NCI-H146 treated with DMSO at 0.1 percent for 48 hours (cell line): ENCODE data around the gene DOK3.

Experiments used
- DNase-seq: peaks from one replicate; lab custom pipeline; 2025; ENCODE audit not compliant: unreplicated experiment; lab: John Stamatoyannopoulos, UW

DOK3 gene

GRCh38 chr5:177452688-177453638 is 56.7 kb downstream of the DOK3 start:
- peak; percentile 6 for DNase-seq
